ENCODE measurements around the gene JAM3. TPM values are rescaled to one million over a fixed set of nuclear protein-coding genes. Genes with fewer than 3 reads are reported as not detected.

JAM3 gene
- total RNA-seq, 1 experiment from 2014 or later, result 3.1 TPM

- Histone ChIP-seq H3K9me3 (ENCODE audit: low read length) (no peaks in the 10 kb centered on the region), H2AFZ (ENCODE audit: low read length) (no peak overlapping the region), H3K9me2 (replicated peaks; ENCODE audit: low read length) (no peaks in the 10 kb centered on the region), H3K36me3 (ENCODE audit: low read depth, low read length) (no peaks in the 10 kb centered on the region), H3K4me3 (ENCODE audit: low read length) (no peak overlapping the region), H3F3A (ENCODE audit: low read length, unreplicated experiment) (no peaks in the 10 kb centered on the region), H4K20me1 (ENCODE audit: low read length) (no peaks in the 10 kb centered on the region), H3K4me2 (ENCODE audit: low read length) (no peak overlapping the region), H3K27me3 (ENCODE audit: low read length) (peaks cover 85% of the 10 kb centered on the region), H3K79me2 (ENCODE audit: low read length) (no peaks in the 10 kb centered on the region), H3K27ac (ENCODE audit: low read length) (no peak overlapping the region), H3K9ac (ENCODE audit: low read length) (no peak overlapping the region), H3K4me1 (ENCODE audit: insufficient read depth, low read length) (no peaks in the 10 kb centered on the region)
- no peak for ATAC-seq
- DNase-seq, result no peak
- POLR2A ChIA-PET (ENCODE audit: unreplicated experiment), result no interaction called here
- no peak for TF ChIP-seq EZH2phosphoT487 (IDR thresholded peaks at IDR 0.05; ENCODE audit: borderline replicate concordance, low read length)
- TF ChIP-seq EZH2 (IDR thresholded peaks at IDR 0.05; ENCODE audit: low read length, unreplicated experiment), result no peak
- no peak for TF ChIP-seq CTCF (conservative IDR thresholded peaks at IDR 0.05; ENCODE audit: low read depth, low read length)
- no TSS peak for BruUV-seq (replicated peaks)
- CTCF ChIA-PET, result no interaction called here
- intact Hi-C loops (cut with micrococcal nuclease), result no loop called here
These were observed 4.7 kb upstream of the JAM3 start for GRCh38 chr11:134063991-134064747.

GRCh38 chr11:134065381-134065780 is 3.5 kb upstream of the JAM3 start:
- Histone ChIP-seq H3K27me3 (ENCODE audit: low read length) (peaks cover 87% of the 10 kb centered on the region), H3K79me2 (ENCODE audit: low read length) (no peaks in the 10 kb centered on the region), H2AFZ (ENCODE audit: low read length) (no peak overlapping the region), H3K9me2 (replicated peaks; ENCODE audit: low read length) (no peaks in the 10 kb centered on the region), H4K20me1 (ENCODE audit: low read length) (no peaks in the 10 kb centered on the region), H3K4me2 (ENCODE audit: low read length) (no peak overlapping the region), H3K27ac (ENCODE audit: low read length) (no peak overlapping the region), H3K4me1 (ENCODE audit: insufficient read depth, low read length) (no peaks in the 10 kb centered on the region), H3K4me3 (ENCODE audit: low read length) (no peak overlapping the region), H3K9ac (ENCODE audit: low read length) (no peak overlapping the region), H3K9me3 (ENCODE audit: low read length) (no peaks in the 10 kb centered on the region), H3F3A (ENCODE audit: low read length, unreplicated experiment) (no peaks in the 10 kb centered on the region), H3K36me3 (ENCODE audit: low read depth, low read length) (no peaks in the 10 kb centered on the region)
- no peak for TF ChIP-seq CTCF (conservative IDR thresholded peaks at IDR 0.05; ENCODE audit: low read depth, low read length)
- no peak for TF ChIP-seq EZH2 (IDR thresholded peaks at IDR 0.05; ENCODE audit: low read length, unreplicated experiment)
- no peak for TF ChIP-seq EZH2phosphoT487 (IDR thresholded peaks at IDR 0.05; ENCODE audit: borderline replicate concordance, low read length)
- ChIA-PET POLR2A (ENCODE audit: unreplicated experiment) (no interaction called here), CTCF (no interaction called here)
- DNase-seq (no peak), ATAC-seq (no peak)
- intact Hi-C loops (cut with micrococcal nuclease), result no loop called here
- BruUV-seq (replicated peaks), result no TSS peak
